C4-2B (cell line): ENCODE results near the gene RPS6KL1.

Experiments
- H3K27ac ChIP-seq: fragments of 450-650 bp; 2 replicates; pipeline ENCODE4 v1.5.1; 2017
- CTCF ChIP-seq: fragments of 450-650 bp; conservative IDR thresholded peaks from 2 replicates; pipeline ENCODE4 v1.5.1; 2017; ENCODE audit warnings: mild to moderate bottlenecking
- ZFX ChIP-seq: fragments of 450-650 bp; IDR thresholded peaks from 2 replicates; pipeline ENCODE4 v1.6.1; 2017

The RPS6KL1 gene

GRCh38 chr14:74913393-74913910 is 9.6 kb downstream of the RPS6KL1 start:
- H3K27ac ChIP-seq = no peak overlapping the region
- TF ChIP-seq ZFX (no peak), CTCF (no peak)

GRCh38 chr14:74912801-74913200 is 10.3 kb downstream of the RPS6KL1 start:
- no peak for TF ChIP-seq CTCF
- no peak for TF ChIP-seq ZFX
- no peak overlapping the region for H3K27ac ChIP-seq

GRCh38 chr14:74912111-74912510 is 10.9 kb downstream of the RPS6KL1 start:
- TF ChIP-seq CTCF (no peak), ZFX (no peak)
- no peak overlapping the region for H3K27ac ChIP-seq

GRCh38 chr14:74911704-74912103 is 11.4 kb downstream of the RPS6KL1 start:
- no peak for TF ChIP-seq ZFX
- TF ChIP-seq CTCF = no peak
- H3K27ac ChIP-seq = no peak overlapping the region

GRCh38 chr14:74911221-74911620 is 11.8 kb downstream of the RPS6KL1 start:
- TF ChIP-seq ZFX (no peak), CTCF (no peak)
- no peak overlapping the region for H3K27ac ChIP-seq

GRCh38 chr14:74910556-74910955 is 12.5 kb downstream of the RPS6KL1 start:
- TF ChIP-seq CTCF (no peak), ZFX (no peak)
- H3K27ac ChIP-seq = no peak overlapping the region

- TF ChIP-seq CTCF = no peak
- TF ChIP-seq ZFX = no peak
- no peak overlapping the region for H3K27ac ChIP-seq
Observed at GRCh38 chr14:74909911-74910310, 13.1 kb downstream of the RPS6KL1 start.
